Left ventricle myocardium inferior (tissue), 1 donor: ENCODE measurements around the gene OST4. TPM values are rescaled to one million over a fixed set of nuclear protein-coding genes. Genes with fewer than 3 reads are reported as not detected.

Source experiments
- DNase-seq: peaks from one replicate; pipeline ENCODE4 v3.0.0-alpha.2; 2020
- H3K27ac ChIP-seq: fragments of 200-600 bp; replicated peaks from 2 replicates; pipeline ENCODE4 v1.8.0; 2021
- H3K27me3 ChIP-seq: fragments of 200-600 bp; 2 replicates; pipeline ENCODE4 v1.8.0; 2021; ENCODE audit warnings: low read depth
- H3K36me3 ChIP-seq: fragments of 200-600 bp; 2 replicates; pipeline ENCODE4 v1.8.0; 2021
- H3K4me1 ChIP-seq: fragments of 200-600 bp; 2 replicates; pipeline ENCODE4 v1.8.0; 2021
- H3K4me3 ChIP-seq: fragments of 200-600 bp; 2 replicates; pipeline ENCODE4 v1.8.0; 2021; ENCODE audit warnings: mild to moderate bottlenecking, moderate library complexity
- H3K9me3 ChIP-seq: fragments of 200-600 bp; replicated peaks from 2 replicates; pipeline ENCODE4 v1.8.0; 2021
- intact Hi-C: fragments of 100-400 bp; cut with micrococcal nuclease; formaldehyde crosslinking; loops from one replicate; pipeline ENCODE4 v1.11.0; 2022
- total RNA-seq: library from RNA; stranded (reverse); fragmentation: NEBNext Ultra II Directional; extraction: Animal tissue kit (Norgen Biotek cat#: 25700); gene quantifications from one replicate; pipeline ENCODE4 v1.2.1, GENCODE V29; 2021
- TF ChIP-seq, protein P1 (sequence below): fragments of 200-600 bp; IDR thresholded peaks from 2 replicates; pipeline ENCODE4 v1.8.0; 2021; ENCODE audit warnings: antibody characterized with exemption, mild to moderate bottlenecking, borderline replicate concordance
- donor health status: DM: no; HTN: yes; CAD: no; lungs with severe emphysema.

OST4 gene
- total RNA-seq, 1 donor from 2014 or later, result 354 TPM

- H3K36me3 ChIP-seq, result no peaks in the 10 kb centered on the region
- H3K4me1 ChIP-seq, result peaks cover 29% of the 10 kb centered on the region
- intact Hi-C loops, result loop anchor here (10.0 kb wide), 1 partner anchor 125 kb away; no protein-coding TSS in a partner anchor
- H3K4me3 ChIP-seq, result no peak overlapping the region
- H3K27me3 ChIP-seq, result no peaks in the 10 kb centered on the region
- H3K27ac ChIP-seq, result no peak overlapping the region
- TF ChIP-seq, protein P1, sequence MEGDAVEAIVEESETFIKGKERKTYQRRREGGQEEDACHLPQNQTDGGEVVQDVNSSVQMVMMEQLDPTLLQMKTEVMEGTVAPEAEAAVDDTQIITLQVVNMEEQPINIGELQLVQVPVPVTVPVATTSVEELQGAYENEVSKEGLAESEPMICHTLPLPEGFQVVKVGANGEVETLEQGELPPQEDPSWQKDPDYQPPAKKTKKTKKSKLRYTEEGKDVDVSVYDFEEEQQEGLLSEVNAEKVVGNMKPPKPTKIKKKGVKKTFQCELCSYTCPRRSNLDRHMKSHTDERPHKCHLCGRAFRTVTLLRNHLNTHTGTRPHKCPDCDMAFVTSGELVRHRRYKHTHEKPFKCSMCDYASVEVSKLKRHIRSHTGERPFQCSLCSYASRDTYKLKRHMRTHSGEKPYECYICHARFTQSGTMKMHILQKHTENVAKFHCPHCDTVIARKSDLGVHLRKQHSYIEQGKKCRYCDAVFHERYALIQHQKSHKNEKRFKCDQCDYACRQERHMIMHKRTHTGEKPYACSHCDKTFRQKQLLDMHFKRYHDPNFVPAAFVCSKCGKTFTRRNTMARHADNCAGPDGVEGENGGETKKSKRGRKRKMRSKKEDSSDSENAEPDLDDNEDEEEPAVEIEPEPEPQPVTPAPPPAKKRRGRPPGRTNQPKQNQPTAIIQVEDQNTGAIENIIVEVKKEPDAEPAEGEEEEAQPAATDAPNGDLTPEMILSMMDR, result no peak
- no peaks in the 10 kb centered on the region for H3K9me3 ChIP-seq
- no peak for DNase-seq
Measured at GRCh38 chr2:27089111-27089954, 17.9 kb upstream of the OST4 start.

DNA sequence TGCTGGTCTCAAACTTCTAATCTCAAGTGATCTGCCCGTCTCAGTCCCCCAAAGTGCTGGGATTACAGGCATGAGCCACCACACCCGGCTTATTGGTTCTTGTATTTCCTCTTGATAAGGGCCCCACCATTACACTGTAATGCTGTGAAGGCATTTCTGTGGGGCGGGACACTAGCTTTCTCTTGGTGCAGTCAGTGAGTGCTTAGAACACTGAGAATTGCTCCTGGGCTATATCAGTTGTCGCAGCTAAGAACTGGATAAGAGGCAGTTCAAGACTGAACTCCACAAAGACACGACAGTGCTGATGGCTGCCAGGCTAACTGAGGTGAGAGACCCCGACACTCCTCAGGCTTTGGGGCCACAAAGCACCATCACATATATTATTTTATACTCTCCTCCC lies 17.2 kb upstream of the OST4 start:
- Histone ChIP-seq H3K27me3 (no peaks in the 10 kb centered on the region), H3K36me3 (no peaks in the 10 kb centered on the region), H3K27ac (no peak overlapping the region), H3K9me3 (no peaks in the 10 kb centered on the region), H3K4me1 (peaks cover 35% of the 10 kb centered on the region), H3K4me3 (no peak overlapping the region)
- TF ChIP-seq, protein P1, result no peak
- intact Hi-C loops, result loop anchor here (10.0 kb wide), 1 partner anchor 124 kb away; no protein-coding TSS in a partner anchor
- no peak for DNase-seq

- peak overlapping the region; percentile 84 for H3K4me3 ChIP-seq
- DNase-seq, result no peak
- no peaks in the 10 kb centered on the region for H3K36me3 ChIP-seq
- no peak overlapping the region for H3K27ac ChIP-seq
- no peaks in the 10 kb centered on the region for H3K9me3 ChIP-seq
- intact Hi-C loops, result loop anchor here (10.0 kb wide), 1 partner anchor 123 kb away; no protein-coding TSS in a partner anchor
- H3K27me3 ChIP-seq, result no peaks in the 10 kb centered on the region
- TF ChIP-seq, protein P1, result no peak
- H3K4me1 ChIP-seq, result peaks cover 35% of the 10 kb centered on the region
Measured at GRCh38 chr2:27087823-27088410, 16.5 kb upstream of the OST4 start.

DNA sequence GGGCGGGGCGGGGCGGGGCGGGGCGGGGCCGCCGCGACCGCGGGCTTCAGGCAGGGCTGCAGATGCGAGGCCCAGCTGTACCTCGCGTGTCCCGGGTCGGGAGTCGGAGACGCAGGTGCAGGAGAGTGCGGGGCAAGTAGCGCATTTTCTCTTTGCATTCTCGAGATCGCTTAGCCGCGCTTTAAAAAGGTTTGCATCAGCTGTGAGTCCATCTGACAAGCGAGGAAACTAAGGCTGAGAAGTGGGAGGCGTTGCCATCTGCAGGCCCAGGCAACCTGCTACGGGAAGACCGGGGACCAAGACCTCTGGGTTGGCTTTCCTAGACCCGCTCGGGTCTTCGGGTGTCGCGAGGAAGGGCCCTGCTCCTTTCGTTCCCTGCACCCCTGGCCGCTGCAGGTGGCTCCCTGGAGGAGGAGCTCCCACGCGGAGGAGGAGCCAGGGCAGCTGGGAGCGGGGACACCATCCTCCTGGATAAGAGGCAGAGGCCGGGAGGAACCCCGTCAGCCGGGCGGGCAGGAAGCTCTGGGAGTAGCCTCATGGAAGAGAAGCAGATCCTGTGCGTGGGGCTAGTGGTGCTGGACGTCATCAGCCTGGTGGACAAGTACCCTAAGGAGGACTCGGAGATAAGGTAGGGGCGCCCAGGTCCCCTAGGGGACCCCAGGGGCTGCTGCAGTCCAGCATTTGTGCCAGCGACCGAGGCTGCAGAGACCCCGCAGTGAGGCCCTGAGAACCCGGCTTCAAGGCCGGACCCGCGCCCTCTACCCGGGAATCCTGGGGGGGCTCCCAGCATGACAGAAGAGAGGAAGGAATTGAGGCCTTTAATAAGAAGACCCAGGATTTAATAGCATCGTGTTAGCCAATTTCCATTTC lies 15.5 kb upstream of the OST4 start, which contains the start of gene KHK:
TSS of gene KHK (plus strand) at position 49 of the 870 bp plus-strand sequence. CDS start at position 537, 488 bp downstream.
- H3K4me1 ChIP-seq, result peaks cover 43% of the 10 kb centered on the region
- peak within 1 kb of the TSS; percentile 97 for H3K27ac ChIP-seq
- H3K27me3 ChIP-seq, result no peaks in the 10 kb centered on the region
- peak; percentile 61 for DNase-seq
- TF ChIP-seq, protein P1, result peak; percentile 33
- intact Hi-C loops, result loop anchor here (10.0 kb wide), 1 partner anchor 122 kb away; no protein-coding TSS in a partner anchor
- H3K4me3 ChIP-seq, result peak within 1 kb of the TSS; percentile 84
- no peaks in the 10 kb centered on the region for H3K36me3 ChIP-seq
- H3K9me3 ChIP-seq, result no peaks in the 10 kb centered on the region
